HUES64 (cell line): ENCODE data around the gene GRB2.
"Not testable (repeated sequence)": the region's sequence is repeated elsewhere in the genome, so short reads cannot be mapped to it uniquely, and the experiment has no call there.

Experiments used
- H3K27ac ChIP-seq: 2 replicates; pipeline ENCODE4 v1.7.0; 2013; ENCODE audit warnings: low read depth, low read length, inconsistent platforms
- H3K27me3 ChIP-seq: 2 replicates; pipeline ENCODE4 v1.6.1; 2013; ENCODE audit warnings: mild to moderate bottlenecking, low read length; ENCODE audit not compliant: insufficient read depth
- H3K36me3 ChIP-seq: 2 replicates; pipeline ENCODE4 v1.6.1; 2013; ENCODE audit warnings: mild to moderate bottlenecking, low read length; ENCODE audit not compliant: insufficient read depth
- H3K4me1 ChIP-seq: 2 replicates; pipeline ENCODE4 v1.6.1; 2013; ENCODE audit warnings: mild to moderate bottlenecking, low read length, moderate library complexity; ENCODE audit not compliant: insufficient read depth
- H3K4me3 ChIP-seq: 2 replicates; pipeline ENCODE4 v1.5.1; 2013; ENCODE audit warnings: mild to moderate bottlenecking, low read length, moderate library complexity
- H3K9ac ChIP-seq: 2 replicates; pipeline ENCODE4 v1.6.1; 2013; ENCODE audit warnings: mild to moderate bottlenecking, low read depth, low read length
- H3K9me3 ChIP-seq: 2 replicates; pipeline ENCODE4 v1.6.1; 2013; ENCODE audit warnings: low read depth, low read length; ENCODE audit not compliant: insufficient read depth
- WGBS: fragments of 150-250, 120-280 bp; methylation state at CpG from one replicate; pipeline ENCODE4 v1.1.7; 2013; ENCODE audit warnings: missing lambda C conversion rate; 5-methylcytosine and 5-hydroxymethylcytosine counted together

GRB2 gene

GRCh38 chr17:75383842-75384195 is 21.7 kb downstream of the GRB2 start:
- H3K9me3 ChIP-seq = no peaks in the 10 kb centered on the region
- no peaks in the 10 kb centered on the region for H3K27me3 ChIP-seq
- 0 out of 2 replicates have a peak, but pooled peaks cover 8% of the 10 kb centered on the region for H3K36me3 ChIP-seq
- H3K9ac ChIP-seq = no peak overlapping the region
- H3K27ac ChIP-seq = no peak overlapping the region
- peaks cover 13% of the 10 kb centered on the region; the same call in 1 of the 2 replicates for H3K4me1 ChIP-seq
- 71% methylated on average over 5 of the region's 5 CpGs for WGBS
- H3K4me3 ChIP-seq = no peak overlapping the region

GRCh38 chr17:75380750-75381149 is 24.7 kb downstream of the GRB2 start:
- Histone ChIP-seq H3K27ac (no peak overlapping the region), H3K4me3 (no peak overlapping the region), H3K27me3 (no peaks in the 10 kb centered on the region), H3K9ac (no peak overlapping the region), H3K36me3 (no peaks in the 10 kb centered on the region), H3K9me3 (no peaks in the 10 kb centered on the region), H3K4me1 (peaks cover 13% of the 10 kb centered on the region; the same call in 1 of the 2 replicates)
- no CpG with 5 or more reads among the region's 3 CpGs for WGBS

GRCh38 chr17:75380315-75380714 is 25.2 kb downstream of the GRB2 start:
- Histone ChIP-seq H3K9ac (no peak overlapping the region), H3K9me3 (no peaks in the 10 kb centered on the region), H3K36me3 (no peaks in the 10 kb centered on the region), H3K4me1 (peaks cover 13% of the 10 kb centered on the region; the same call in 1 of the 2 replicates), H3K4me3 (no peak overlapping the region), H3K27ac (no peak overlapping the region), H3K27me3 (no peaks in the 10 kb centered on the region)

- H3K27ac ChIP-seq, H3K27me3 ChIP-seq, H3K36me3 ChIP-seq, H3K9me3 ChIP-seq, H3K4me3 ChIP-seq, H3K9ac ChIP-seq: not testable (repeated sequence)
- H3K4me1 ChIP-seq = peaks cover 13% of the 10 kb centered on the region; the same call in 1 of the 2 replicates
- 83% methylated on average over 1 of the region's 1 CpG for WGBS
Measured at GRCh38 chr17:75379426-75379825, 26.1 kb downstream of the GRB2 start.

- Histone ChIP-seq H3K27me3 (no peaks in the 10 kb centered on the region), H3K36me3 (peaks cover 9% of the 10 kb centered on the region; the same call in 1 of the 2 replicates), H3K9ac (no peak overlapping the region), H3K4me3 (no peak overlapping the region), H3K9me3 (no peaks in the 10 kb centered on the region), H3K27ac (no peak overlapping the region), H3K4me1 (peaks cover 14% of the 10 kb centered on the region; the same call in 1 of the 2 replicates)
- 70% methylated on average over 4 of the region's 4 CpGs for WGBS
Measured at GRCh38 chr17:75373280-75373679, 32.2 kb downstream of the GRB2 start.

GRCh38 chr17:75371981-75372380 is 33.5 kb downstream of the GRB2 start:
- peaks cover 19% of the 10 kb centered on the region; the same call in 1 of the 2 replicates for H3K4me1 ChIP-seq
- WGBS = 98% methylated on average over 5 of the region's 5 CpGs
- peaks cover 9% of the 10 kb centered on the region; the same call in 1 of the 2 replicates for H3K36me3 ChIP-seq

GRCh38 chr17:75371339-75371738 is 34.1 kb downstream of the GRB2 start:
- Histone ChIP-seq H3K9ac (no peak overlapping the region), H3K9me3 (no peaks in the 10 kb centered on the region), H3K27me3 (no peaks in the 10 kb centered on the region), H3K27ac (no peak overlapping the region), H3K4me3 (no peak overlapping the region), H3K36me3 (peaks cover 9% of the 10 kb centered on the region; the same call in 1 of the 2 replicates), H3K4me1 (peaks cover 19% of the 10 kb centered on the region; the same call in 1 of the 2 replicates)
- 92% methylated on average over 6 of the region's 6 CpGs for WGBS

More at GRCh38 chr17:75371981-75372380, 33.5 kb downstream of the GRB2 start:
- H3K27me3 ChIP-seq = no peaks in the 10 kb centered on the region
- no peak overlapping the region for H3K27ac ChIP-seq
- no peak overlapping the region for H3K9ac ChIP-seq
- H3K9me3 ChIP-seq = no peaks in the 10 kb centered on the region
- no peak overlapping the region for H3K4me3 ChIP-seq

- Histone ChIP-seq H3K27ac (no peak overlapping the region; the same call in 1 of the 2 replicates), H3K27me3 (no peaks in the 10 kb centered on the region), H3K36me3 (peaks cover 9% of the 10 kb centered on the region; the same call in 1 of the 2 replicates), H3K4me3 (no peak overlapping the region), H3K4me1 (peaks cover 20% of the 10 kb centered on the region), H3K9ac (no peak overlapping the region), H3K9me3 (no peaks in the 10 kb centered on the region)
- WGBS = 72% methylated on average over 7 of the region's 8 CpGs
Measured at GRCh38 chr17:75370286-75370915, 35.1 kb downstream of the GRB2 start.

- not testable (repeated sequence) for H3K9ac ChIP-seq, H3K27me3 ChIP-seq, H3K4me3 ChIP-seq, H3K9me3 ChIP-seq, H3K36me3 ChIP-seq, H3K27ac ChIP-seq
- 77% methylated on average over 24 of the region's 25 CpGs for WGBS
- peaks cover 25% of the 10 kb centered on the region for H3K4me1 ChIP-seq
Measured at GRCh38 chr17:75367838-75368789, 37.4 kb downstream of the GRB2 start.

- peaks cover 23% of the 10 kb centered on the region for H3K4me1 ChIP-seq
- 69% methylated on average over 1 of the region's 1 CpG for WGBS
- no peaks in the 10 kb centered on the region for H3K36me3 ChIP-seq
- no peak overlapping the region for H3K4me3 ChIP-seq
- H3K27me3 ChIP-seq = no peaks in the 10 kb centered on the region
- H3K27ac ChIP-seq = no peak overlapping the region
- no peak overlapping the region for H3K9ac ChIP-seq
- no peaks in the 10 kb centered on the region for H3K9me3 ChIP-seq
Measured at GRCh38 chr17:75367312-75367711, 38.2 kb downstream of the GRB2 start.

- WGBS = 86% methylated on average over 6 of the region's 6 CpGs
- H3K36me3 ChIP-seq = no peaks in the 10 kb centered on the region
- no peak overlapping the region for H3K9ac ChIP-seq
- no peak overlapping the region for H3K4me3 ChIP-seq
- no peak overlapping the region for H3K27ac ChIP-seq
- no peaks in the 10 kb centered on the region for H3K9me3 ChIP-seq
- peaks cover 18% of the 10 kb centered on the region for H3K4me1 ChIP-seq
- no peaks in the 10 kb centered on the region for H3K27me3 ChIP-seq
Measured at GRCh38 chr17:75366432-75366831, 39.0 kb downstream of the GRB2 start.
